Psoas muscle (tissue), 8 donors: Measurements from ENCODE around the gene FDCSP. TPM values are rescaled to one million over a fixed set of nuclear protein-coding genes. Genes with fewer than 3 reads are reported as not detected.

Experiments used
- ATAC-seq, 4 donors: fragments of 200-7000 bp; cut with Tn5 transposase; one replicate each; pipeline ENCODE4 v1.9.1; 2020; ENCODE audit warnings: moderate library complexity in 3 of 4, mild to moderate bottlenecking in 2 of 4
- DNase-seq, 2 donors: peaks; one replicate each; pipeline ENCODE4 v3.0.0-alpha.2; 2020
- H3K27ac ChIP-seq: fragments of 200-600 bp; one replicate; pipeline ENCODE4 v1.8.0; 2022
- H3K27me3 ChIP-seq, 3 donors: fragments of 200-600 bp in 1 of 3; one replicate each; pipeline versions ENCODE4 v1.6.1 to v1.8.0; 2013 to 2022; ENCODE audit warnings: low read length in 2 of 3, mild to moderate bottlenecking in 2 of 3, moderate library complexity in 1 of 3; ENCODE audit not compliant: insufficient read depth in 3 of 3
- H3K36me3 ChIP-seq, 2 donors: fragments of 200-600 bp in 1 of 2; one replicate each; pipeline versions ENCODE4 v1.6.1 to v1.8.0; 2013 to 2022; ENCODE audit warnings: low read depth in 1 of 2, mild to moderate bottlenecking in 1 of 2, moderate library complexity in 1 of 2; ENCODE audit not compliant: insufficient read depth in 1 of 2
- H3K4me1 ChIP-seq: fragments of 200-600 bp; one replicate; pipeline ENCODE4 v1.8.0; 2022
- H3K4me3 ChIP-seq: fragments of 200-600 bp; one replicate; pipeline ENCODE4 v1.8.0; 2022; ENCODE audit warnings: mild to moderate bottlenecking
- H3K9me3 ChIP-seq: fragments of 200-600 bp; one replicate; pipeline ENCODE4 v1.8.0; 2022
- CTCF ChIP-seq: fragments of 200-600 bp; IDR thresholded peaks from one replicate; pipeline ENCODE4 v1.8.0; 2022; ENCODE audit warnings: antibody characterized with exemption
- WGBS, 3 donors: extraction: QIAGEN DNeasy Blood & Tissue Kit; methylation state at CpG; one replicate each; pipeline versions ENCODE4 v1.1.6 to v1.1.7; 2013; 5-methylcytosine and 5-hydroxymethylcytosine counted together
- intact Hi-C, 2 donors: fragments of 100-400 bp; cut with DNase I; formaldehyde crosslinking; loops; one replicate each; pipeline versions ENCODE4 v1.11.0 to v1.14.2; 2022
- long read RNA-seq, 2 donors: library from polyadenylated mRNA; unstranded; transcript quantifications; one replicate each; pipeline ENCODE4 v2.0.0, GENCODE V29; 2021
- polyA plus RNA-seq, 3 donors: library from polyadenylated mRNA; stranded (reverse); fragments of 200-250 nt; gene quantifications; one replicate each; pipeline ENCODE4 v1.2.3, GENCODE V29; 2013
- total RNA-seq, 4 donors: library from RNA; stranded (reverse); fragmentation: NEBNext Ultra II Directional in 2 of 4; extraction: Animal tissue kit (Norgen Biotek cat#: 25700) in 2 of 4; gene quantifications; one replicate each; pipeline versions ENCODE4 v1.2.1 to v1.2.4, GENCODE V29; 2021 to 2023
- donor health status: healthy with polysubstance abuse.
- donor health status: DM: no; HTN: no; CAD: no; lungs with moderate emphysema.
- donor health status: Bipolar disorder and iron deficiency.
- donor health status: healthy.
- donor health status: DM: yes; HTN: yes; CAD: no.
- donor health status: DM: no; HTN: no; CAD: no.
- donor health status: DM: no; HTN: no; CAD: no.
- donor health status: DM: yes; HTN: yes; CAD: no.

The FDCSP gene
- total RNA-seq (not detected), polyA plus RNA-seq (not detected)
- long read RNA-seq, donor 1 = 0 reads
- long read RNA-seq, donor 2 = 0 reads

GRCh38 chr4:70225824-70226223, at the start of gene FDCSP:
TSS of gene FDCSP (plus strand) at chr4:70226124. CDS start at chr4:70231195, 5,071 bp downstream.
- Histone ChIP-seq H3K4me3 (no peak within 1 kb of the TSS), H3K9me3 (no peaks in the 10 kb centered on the region), H3K27ac (no peak within 1 kb of the TSS), H3K4me1 (no peaks in the 10 kb centered on the region), H3K36me3 (no peaks in the 10 kb centered on the region), H3K27me3 (no peaks in the 10 kb centered on the region)
- DNase-seq (no peak), ATAC-seq (no peak)
- 63 to 75% (median 66%) methylated on average over 2 of the region's 2 CpGs for WGBS, 3 donors
- intact Hi-C loops = no loop called here
- TF ChIP-seq CTCF = no peak

- no peak overlapping the region for H3K4me3 ChIP-seq
- no peak for DNase-seq
- intact Hi-C loops = no loop called here
- TF ChIP-seq CTCF = no peak
- no peak overlapping the region for H3K27ac ChIP-seq
- 19 to 40% (median 21%) methylated on average over 5 of the region's 5 CpGs for WGBS, 3 donors
- no peak for ATAC-seq
- H3K27me3 ChIP-seq = no peaks in the 10 kb centered on the region
- no peaks in the 10 kb centered on the region for H3K36me3 ChIP-seq
- no peaks in the 10 kb centered on the region for H3K9me3 ChIP-seq
- H3K4me1 ChIP-seq = no peaks in the 10 kb centered on the region
Measured at GRCh38 chr4:70177090-70177489, 48.8 kb upstream of the FDCSP start.

- Histone ChIP-seq H3K27me3 (no peaks in the 10 kb centered on the region), H3K4me1 (no peaks in the 10 kb centered on the region), H3K4me3 (no peak overlapping the region), H3K27ac (no peak overlapping the region), H3K36me3 (no peaks in the 10 kb centered on the region), H3K9me3 (no peaks in the 10 kb centered on the region)
- 56 to 74% (median 69%) methylated on average over 5 of the region's 5 CpGs for WGBS, 3 donors
- DNase-seq (no peak), ATAC-seq (no peak)
- no peak for TF ChIP-seq CTCF
- intact Hi-C loops = no loop called here
Measured at GRCh38 chr4:70178075-70178660, 47.8 kb upstream of the FDCSP start.

- 52 to 62% (median 56%) methylated on average over 2 of the region's 2 CpGs for WGBS, 3 donors
- no peaks in the 10 kb centered on the region for H3K9me3 ChIP-seq
- ATAC-seq = no peak
- no peak for DNase-seq
- no peaks in the 10 kb centered on the region for H3K36me3 ChIP-seq
- no peak overlapping the region for H3K27ac ChIP-seq
- no peaks in the 10 kb centered on the region for H3K27me3 ChIP-seq
- intact Hi-C loops = no loop called here
- no peak for TF ChIP-seq CTCF
- H3K4me3 ChIP-seq = no peak overlapping the region
- H3K4me1 ChIP-seq = no peaks in the 10 kb centered on the region
Measured at GRCh38 chr4:70179811-70180210, 46.1 kb upstream of the FDCSP start.

- Histone ChIP-seq H3K4me1 (no peaks in the 10 kb centered on the region), H3K27ac (no peak overlapping the region), H3K27me3 (no peaks in the 10 kb centered on the region), H3K4me3 (no peak overlapping the region), H3K9me3 (no peaks in the 10 kb centered on the region), H3K36me3 (no peaks in the 10 kb centered on the region)
- TF ChIP-seq CTCF = no peak
- DNase-seq = no peak
- intact Hi-C loops = no loop called here
- ATAC-seq = no peak
- 43 to 59% (median 47%) methylated on average over 1 of the region's 1 CpG for WGBS, 3 donors
Measured at GRCh38 chr4:70181864-70182263, 44.1 kb upstream of the FDCSP start.
